HEK293 (cell line): ENCODE results near the gene CDC20.

ENCODE experiments used
- CTCF ChIA-PET: fragments of 350-600 bp; formaldehyde crosslinking; extraction: SDS; loops from one replicate; lab custom pipeline; 2021; ENCODE audit warnings: antibody characterized with exemption; lab: Yijun Ruan, JAX
- POLR2A ChIA-PET: fragments of 300-600 bp; formaldehyde crosslinking; extraction: SDS; loops from one replicate; lab custom pipeline; 2020; ENCODE audit warnings: antibody characterized with exemption, inconsistent platforms; lab: Yijun Ruan, JAX
- H3K27ac ChIP-seq: fragments of 200-500 bp; sonication (Bioruptor generic); 2 replicates; pipeline ENCODE4 v1.5.1; 2014; ENCODE audit warnings: low read depth, low read length, control low read depth, inconsistent platforms; ENCODE audit errors: extremely low read depth
- H3K36me3 ChIP-seq, 2 experiments: fragments of 200-500 bp in 1 of 2; sonication (Bioruptor generic) in 1 of 2; 1 replicate in 1 of 2; 2 replicates in 1 of 2; pipeline ENCODE4 v1.5.1; 2014 to 2017; ENCODE audit warnings: inconsistent platforms in 2 of 2, low read length in 2 of 2; ENCODE audit not compliant: control insufficient read depth in 2 of 2, insufficient read depth in 1 of 2
- H3K4me1 ChIP-seq: fragments of 200-500 bp; sonication (Bioruptor generic); 2 replicates; pipeline ENCODE4 v1.5.1; 2014; ENCODE audit warnings: mild to moderate bottlenecking, low read length, inconsistent platforms; ENCODE audit not compliant: control insufficient read depth, insufficient read depth
- H3K4me3 ChIP-seq: 2 replicates; pipeline ENCODE4 v1.5.1; 2011; ENCODE audit warnings: low read depth, mild to moderate bottlenecking, control low read depth, low read length, moderate library complexity
- H3K9me3 ChIP-seq: fragments of 200-500 bp; sonication (Bioruptor generic); 2 replicates; pipeline ENCODE4 v1.5.1; 2014; ENCODE audit warnings: low read depth, low read length, inconsistent platforms; ENCODE audit not compliant: control insufficient read depth, insufficient read depth
- EGR2 ChIP-seq: fragments of 450-650 bp; formaldehyde crosslinking; IDR thresholded peaks from 2 replicates; pipeline ENCODE4 v1.5.1; 2016; ENCODE audit warnings: low read depth, missing biosample characterization, missing genetic modification characterization
- GLIS1 ChIP-seq: fragments of 450-650 bp; formaldehyde crosslinking; IDR thresholded peaks from 2 replicates; pipeline ENCODE4 v1.5.1; 2016; ENCODE audit warnings: missing biosample characterization, missing genetic modification characterization
- GLIS2 ChIP-seq: fragments of 450-650 bp; formaldehyde crosslinking; IDR thresholded peaks from 2 replicates; pipeline ENCODE4 v1.5.1; 2016; ENCODE audit warnings: missing biosample characterization, missing genetic modification characterization
- HIC1 ChIP-seq: fragments of 450-650 bp; formaldehyde crosslinking; IDR thresholded peaks from 2 replicates; pipeline ENCODE4 v1.5.1; 2016; ENCODE audit warnings: missing biosample characterization, missing genetic modification characterization
- KLF1 ChIP-seq: fragments of 450-650 bp; formaldehyde crosslinking; IDR thresholded peaks from 2 replicates; pipeline ENCODE4 v1.5.1; 2016; ENCODE audit warnings: missing biosample characterization, missing genetic modification characterization
- KLF9 ChIP-seq: fragments of 450-650 bp; formaldehyde crosslinking; IDR thresholded peaks from 2 replicates; pipeline ENCODE4 v1.5.1; 2016; ENCODE audit warnings: missing biosample characterization, missing genetic modification characterization, low read depth
- PATZ1 ChIP-seq: fragments of 450-650 bp; formaldehyde crosslinking; IDR thresholded peaks from 2 replicates; pipeline ENCODE4 v1.5.1; 2016; ENCODE audit warnings: missing biosample characterization, missing genetic modification characterization
- SETDB1 ChIP-seq: IDR thresholded peaks from one replicate; pipeline ENCODE4 v1.6.1; 2017; ENCODE audit warnings: mild to moderate bottlenecking, low read length, moderate library complexity, mixed read lengths; ENCODE audit not compliant: insufficient read length
- SP2 ChIP-seq: fragments of 450-650 bp; formaldehyde crosslinking; IDR thresholded peaks from 2 replicates; pipeline ENCODE4 v1.5.1; 2016; ENCODE audit warnings: missing biosample characterization, missing genetic modification characterization
- SP3 ChIP-seq: fragments of 450-650 bp; formaldehyde crosslinking; IDR thresholded peaks from 2 replicates; pipeline ENCODE4 v1.5.1; 2016; ENCODE audit warnings: missing biosample characterization, missing genetic modification characterization
- ZFHX2 ChIP-seq: fragments of 450-650 bp; formaldehyde crosslinking; conservative IDR thresholded peaks from 2 replicates; pipeline ENCODE4 v1.5.1; 2016; ENCODE audit warnings: missing biosample characterization, missing genetic modification characterization
- ZNF184 ChIP-seq: fragments of 450-650 bp; IDR thresholded peaks from 2 replicates; pipeline ENCODE4 v1.5.1; 2018; ENCODE audit warnings: missing biosample characterization, mild to moderate bottlenecking, missing genetic modification characterization
- ZNF311 ChIP-seq: fragments of 450-650 bp; formaldehyde crosslinking; IDR thresholded peaks from 2 replicates; pipeline ENCODE4 v1.5.1; 2017; ENCODE audit warnings: missing biosample characterization, missing genetic modification characterization, borderline replicate concordance
- ZNF354C ChIP-seq: fragments of 450-650 bp; formaldehyde crosslinking; IDR thresholded peaks from 2 replicates; pipeline ENCODE4 v1.5.1; 2016; ENCODE audit warnings: missing biosample characterization, missing genetic modification characterization, low read depth, borderline replicate concordance
- ZNF449 ChIP-seq: fragments of 450-650 bp; formaldehyde crosslinking; IDR thresholded peaks from 2 replicates; pipeline ENCODE4 v1.5.1; 2017; ENCODE audit warnings: missing biosample characterization, mild to moderate bottlenecking, missing genetic modification characterization, moderate library complexity
- ZNF518A ChIP-seq: fragments of 450-650 bp; formaldehyde crosslinking; conservative IDR thresholded peaks from 2 replicates; pipeline ENCODE4 v1.5.1; 2016; ENCODE audit warnings: low read depth, missing biosample characterization, missing genetic modification characterization
- ZNF624 ChIP-seq: fragments of 450-650 bp; formaldehyde crosslinking; IDR thresholded peaks from 2 replicates; pipeline ENCODE4 v1.5.1; 2017; ENCODE audit warnings: missing biosample characterization, missing genetic modification characterization
- ZSCAN16 ChIP-seq: fragments of 450-650 bp; formaldehyde crosslinking; IDR thresholded peaks from 2 replicates; pipeline ENCODE4 v1.5.1; 2016; ENCODE audit warnings: missing biosample characterization, missing genetic modification characterization
- ZSCAN5A ChIP-seq: fragments of 450-650 bp; formaldehyde crosslinking; IDR thresholded peaks from 2 replicates; pipeline ENCODE4 v1.5.1; 2016; ENCODE audit warnings: missing biosample characterization, missing genetic modification characterization

The CDC20 gene

GRCh38 chr1:43366179-43366578, 7.4 kb downstream of the CDC20 start:
- H3K27ac ChIP-seq: no peak overlapping the region

GRCh38 chr1:43366601-43367025, 7.8 kb downstream of the CDC20 start:
- CTCF ChIA-PET: no interaction called here
- no peak for TF ChIP-seq KLF9 (tag by site-specific recombination)
- 0 out of 2 replicates have a peak, but pooled peaks have one; percentile 10 for TF ChIP-seq SP3
- no peak for TF ChIP-seq HIC1 (tag by site-specific recombination)
- no peak for TF ChIP-seq ZNF449 (tag by site-specific recombination)
- no peak for TF ChIP-seq ZNF518A (tag by site-specific recombination)
- no peak for TF ChIP-seq ZNF354C (tag by site-specific recombination)
- TF ChIP-seq PATZ1 (tag by site-specific recombination): peak; percentile 15; the same call in 1 of the 2 replicates
- TF ChIP-seq ZNF184 (tag by site-specific recombination): no peak
- TF ChIP-seq ZNF624 (tag by site-specific recombination): no peak
- TF ChIP-seq ZNF311 (tag by site-specific recombination): no peak

More at GRCh38 chr1:43366179-43366578, 7.4 kb downstream of the CDC20 start:
- ChIA-PET POLR2A (interaction anchor here (0.6 to 2.7 kb wide), 3 partner anchors 23 to 341 kb away, joined by 3 to 20 read pairs (median 4); partner anchors contain the start of genes MED8, ST3GAL3 and SZT2), CTCF (no interaction called here)
- Histone ChIP-seq H3K36me3 (peaks cover 16 to 48% of the 10 kb centered on the region in 2 experiments), H3K9me3 (no peaks in the 10 kb centered on the region), H3K4me1 (peaks cover 8% of the 10 kb centered on the region; the same call in 1 of the 2 replicates), H3K4me3 (no peak overlapping the region)
- TF ChIP-seq SP2 (tag by site-specific recombination) (peak; percentile 41), GLIS2 (tag by site-specific recombination) (peak; percentile 32; the same call in 1 of the 2 replicates), SETDB1 (no peak), PATZ1 (tag by site-specific recombination) (0 out of 2 replicates have a peak, but pooled peaks have one; percentile 6), EGR2 (tag by site-specific recombination) (peak; percentile 62; the same call in 1 of the 2 replicates), KLF1 (tag by site-specific recombination) (peak; percentile 93), ZSCAN16 (tag by site-specific recombination) (no peak), GLIS1 (tag by site-specific recombination) (peak; percentile 62), ZFHX2 (tag by site-specific recombination) (peak; percentile 57), ZSCAN5A (no peak)

More at GRCh38 chr1:43366601-43367025, 7.8 kb downstream of the CDC20 start:
- peaks cover 12 to 43% of the 10 kb centered on the region in 2 experiments for H3K36me3 ChIP-seq
- no peaks in the 10 kb centered on the region for H3K9me3 ChIP-seq
- peak overlapping the region; percentile 51 for H3K4me3 ChIP-seq
- H3K4me1 ChIP-seq: peaks cover 8% of the 10 kb centered on the region; the same call in 1 of the 2 replicates
- H3K27ac ChIP-seq: no peak overlapping the region
- POLR2A ChIA-PET: interaction anchor here (0.6 to 2.7 kb wide), 4 partner anchors 8 to 341 kb away, joined by 3 to 34 read pairs (median 12); partner anchors contain the start of genes CDC20, MED8, ST3GAL3 and SZT2
